GM21447 (cell line): ENCODE measurements around the gene KDM4B.

Experiments used
- ATAC-seq: cut with Tn5 transposase; IDR thresholded peaks from one replicate; pipeline ENCODE4 v1.9.1; 2021; ENCODE audit not compliant: unreplicated experiment

Gene KDM4B

DNA sequence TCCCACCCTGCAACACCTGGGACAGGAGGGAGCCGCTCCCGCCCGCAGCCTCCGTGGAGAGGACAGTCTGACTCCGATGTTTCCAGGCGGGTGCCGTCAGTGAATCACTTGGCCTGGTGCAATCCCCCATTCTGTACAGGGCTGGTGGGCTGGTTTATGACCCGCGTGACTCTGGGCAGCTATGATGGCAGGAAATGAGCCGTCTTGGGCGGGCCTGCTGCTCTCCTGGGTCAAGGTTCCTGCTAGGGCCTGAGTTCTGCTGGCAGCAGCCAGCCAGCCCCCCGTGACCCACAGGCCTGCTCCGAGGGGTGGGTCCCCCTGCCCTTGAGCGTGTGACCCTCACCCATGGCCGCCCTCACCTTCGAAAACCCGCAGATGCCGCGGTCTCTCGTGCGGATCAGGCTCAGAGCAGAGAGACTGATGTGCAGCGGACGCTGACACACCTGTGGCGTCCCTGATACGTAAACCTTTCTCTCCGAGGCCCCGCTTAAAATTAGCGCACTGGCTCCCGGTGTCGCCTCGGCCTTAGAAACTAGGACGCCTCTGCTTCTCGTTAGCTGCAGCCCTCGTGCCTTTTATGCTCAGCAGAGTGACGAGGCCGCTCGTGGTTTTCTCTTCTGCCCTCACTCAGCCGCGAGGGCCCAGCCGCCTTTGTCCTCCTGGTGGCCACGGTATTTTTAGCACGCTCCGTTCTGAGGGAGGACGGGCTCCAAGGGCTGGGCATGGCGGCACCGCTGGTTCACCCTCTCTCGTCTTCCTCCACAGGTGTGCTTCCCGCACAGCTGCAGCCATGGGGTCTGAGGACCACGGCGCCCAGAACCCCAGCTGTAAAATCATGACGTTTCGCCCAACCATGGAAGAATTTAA lies 63.4 kb downstream of the KDM4B start:
- no peak for ATAC-seq

DNA sequence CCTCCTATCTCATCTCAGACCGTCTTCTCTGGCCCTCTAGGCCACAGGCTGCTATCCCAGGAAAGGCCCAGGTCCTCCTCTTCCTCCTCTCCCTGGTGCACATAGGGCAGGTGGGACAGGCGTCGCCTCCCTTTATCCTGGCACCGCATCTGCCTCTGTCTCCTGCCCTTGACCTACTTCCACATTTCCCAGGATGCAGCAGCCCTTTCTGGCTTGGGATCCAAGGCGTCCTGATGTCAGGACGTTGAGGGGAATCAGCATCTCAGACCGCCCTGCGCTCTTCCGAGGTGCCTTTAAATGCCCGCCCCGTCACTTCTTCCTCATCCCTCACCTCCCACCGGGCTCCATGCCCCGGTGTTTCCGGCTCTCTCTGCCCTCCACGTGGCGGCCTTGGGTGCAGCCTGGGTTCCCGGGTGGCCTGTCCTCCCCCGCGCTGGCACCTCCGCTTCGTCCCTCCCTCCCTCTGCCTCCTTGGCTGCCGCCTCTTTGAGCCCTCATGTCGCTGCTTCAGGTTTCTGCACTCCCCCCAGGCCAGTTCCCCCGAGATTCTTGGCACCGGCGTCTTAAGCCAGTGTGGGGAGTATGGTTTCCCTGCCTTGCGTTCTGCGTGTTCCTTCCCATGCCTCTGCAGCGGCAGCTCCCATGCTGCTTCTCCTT lies 66.3 kb downstream of the KDM4B start:
- no peak for ATAC-seq

DNA sequence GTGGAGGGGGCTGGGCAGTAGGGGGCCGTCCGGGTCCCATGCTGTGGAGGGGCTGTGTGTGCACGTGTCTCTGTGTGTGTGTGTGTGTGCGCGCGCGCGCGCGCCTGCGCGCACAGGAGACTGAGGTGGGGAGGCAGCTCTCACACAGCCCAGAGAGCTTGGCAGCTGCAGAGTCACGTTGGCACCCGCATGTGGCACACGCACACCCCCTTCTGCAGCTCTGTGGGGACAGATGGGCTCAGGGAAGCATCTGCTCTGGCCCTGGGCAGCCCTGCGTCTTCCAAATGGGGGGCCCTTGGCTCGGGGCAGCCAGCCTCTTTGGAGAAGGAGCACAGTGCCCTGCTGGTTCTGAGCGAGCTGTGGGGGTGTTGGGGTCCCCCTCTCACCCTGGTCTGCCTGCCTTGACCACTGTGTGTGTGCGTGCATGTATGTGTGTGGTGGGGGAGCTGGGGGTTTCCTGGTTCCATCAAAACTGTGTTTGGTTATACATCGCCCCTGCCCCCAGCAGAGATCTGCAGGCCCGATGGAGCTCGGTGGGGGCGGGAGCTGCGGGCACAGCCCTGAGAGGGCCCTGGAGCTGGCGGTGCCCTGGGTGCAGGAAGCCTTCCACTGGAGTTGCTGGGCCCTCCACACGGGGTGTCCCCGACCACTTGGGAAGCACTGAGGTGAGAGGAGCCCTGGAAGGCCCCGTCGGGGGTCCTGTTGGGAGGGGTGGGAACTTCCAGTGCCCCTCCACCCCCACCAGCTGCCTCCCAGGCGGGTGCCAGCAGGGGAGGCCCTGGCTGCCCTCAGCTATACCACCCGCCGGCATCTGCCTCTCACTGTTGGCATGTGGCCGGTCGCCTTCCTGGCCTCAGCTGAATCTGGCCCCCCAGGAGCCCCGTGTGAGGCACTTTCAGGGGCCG lies 67.1 kb downstream of the KDM4B start:
- ATAC-seq, result no peak

DNA sequence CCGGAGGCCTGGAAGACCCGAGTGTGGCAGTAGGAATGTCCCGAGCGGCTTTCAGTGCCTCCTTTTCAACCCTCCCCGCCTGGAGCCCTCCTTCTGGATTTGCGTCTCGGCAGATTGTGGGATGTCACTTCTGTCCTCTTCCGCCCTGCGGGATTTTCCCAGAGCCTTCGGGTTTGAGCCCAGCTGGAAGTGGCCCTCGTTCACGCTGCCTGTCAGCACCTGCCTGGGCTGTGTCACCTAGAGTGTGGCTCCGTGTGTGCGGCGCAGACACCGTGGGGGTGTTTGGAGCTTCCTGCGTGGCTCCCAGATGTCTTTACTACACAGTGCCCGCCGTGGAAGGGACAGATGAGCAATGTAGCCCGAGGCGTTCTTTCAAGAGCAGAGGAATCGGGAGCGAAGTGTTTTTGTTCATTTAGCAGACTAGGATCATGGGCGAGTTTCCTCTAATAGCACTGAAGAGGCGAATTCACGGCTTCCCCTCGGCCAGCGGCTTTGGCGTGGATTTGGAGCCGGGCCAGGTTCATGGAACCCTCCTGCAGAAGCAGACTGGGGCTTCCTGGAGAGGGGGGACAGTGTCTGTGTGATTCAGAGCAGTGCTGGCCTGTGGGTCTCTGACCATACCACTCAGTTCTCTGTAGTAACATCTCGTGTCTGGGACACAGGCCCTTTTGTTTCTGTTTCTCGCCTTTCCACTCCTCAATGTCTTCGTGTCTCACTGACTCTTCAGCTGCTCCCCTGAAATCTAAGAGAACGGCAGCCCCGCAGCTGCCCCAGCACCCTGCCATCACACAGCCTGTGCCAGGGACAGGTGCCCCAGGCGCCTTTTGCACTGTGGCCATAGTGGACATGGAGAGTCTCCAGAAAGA lies 68.0 kb downstream of the KDM4B start:
- ATAC-seq, result no peak

DNA sequence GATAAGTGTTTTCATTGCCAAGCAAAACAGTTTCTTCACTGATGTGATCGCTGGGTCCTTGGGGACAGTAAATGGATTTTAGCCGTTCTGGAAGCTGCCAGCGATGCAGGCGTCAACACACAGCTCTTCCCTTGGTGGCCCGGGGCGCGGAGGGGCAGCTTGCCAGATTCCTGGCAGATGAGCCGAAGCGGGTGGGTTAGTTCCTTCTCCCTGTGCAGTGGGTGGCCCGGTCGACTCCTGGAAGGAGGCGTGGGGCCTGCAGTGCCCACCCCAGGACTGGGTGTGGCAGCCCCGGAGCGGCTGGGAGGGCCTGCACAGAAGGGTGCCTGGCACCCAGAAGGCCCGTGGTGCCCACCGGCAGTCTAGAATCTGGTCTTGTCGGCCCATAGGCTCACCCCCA lies 69.0 kb downstream of the KDM4B start:
- ATAC-seq, result no peak

DNA sequence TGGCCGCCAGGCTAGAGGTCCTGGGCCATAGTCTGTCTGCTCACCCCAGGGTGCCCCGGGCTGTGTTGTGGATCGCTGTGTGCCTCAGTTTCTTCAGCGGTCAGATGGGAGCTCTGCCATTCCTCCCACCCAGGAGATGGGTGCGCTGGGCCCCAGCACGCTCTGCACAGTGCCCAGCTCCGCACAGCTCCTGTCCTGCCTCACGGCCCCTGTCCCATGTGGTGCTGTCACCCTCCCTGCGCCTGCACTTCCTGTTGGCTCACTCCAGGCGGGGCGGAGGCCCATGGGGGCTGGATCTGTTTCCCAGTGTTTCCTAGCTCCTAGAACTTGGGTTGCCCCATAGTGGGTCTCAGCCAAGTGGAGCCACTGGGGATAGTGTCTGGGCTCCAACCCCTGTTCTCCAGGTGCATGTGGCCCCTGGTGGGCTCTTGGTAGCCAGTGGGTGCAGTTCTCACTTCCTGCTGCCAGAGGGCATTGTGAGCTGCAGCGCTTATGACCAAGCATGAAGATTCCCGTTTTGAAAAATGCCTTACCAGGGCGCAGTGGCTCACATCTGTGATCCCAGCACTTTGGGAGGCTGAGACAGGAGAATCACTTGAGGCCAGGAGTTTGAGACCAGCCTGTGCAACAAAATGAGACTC lies 69.8 kb downstream of the KDM4B start:
- ATAC-seq, result no peak

DNA sequence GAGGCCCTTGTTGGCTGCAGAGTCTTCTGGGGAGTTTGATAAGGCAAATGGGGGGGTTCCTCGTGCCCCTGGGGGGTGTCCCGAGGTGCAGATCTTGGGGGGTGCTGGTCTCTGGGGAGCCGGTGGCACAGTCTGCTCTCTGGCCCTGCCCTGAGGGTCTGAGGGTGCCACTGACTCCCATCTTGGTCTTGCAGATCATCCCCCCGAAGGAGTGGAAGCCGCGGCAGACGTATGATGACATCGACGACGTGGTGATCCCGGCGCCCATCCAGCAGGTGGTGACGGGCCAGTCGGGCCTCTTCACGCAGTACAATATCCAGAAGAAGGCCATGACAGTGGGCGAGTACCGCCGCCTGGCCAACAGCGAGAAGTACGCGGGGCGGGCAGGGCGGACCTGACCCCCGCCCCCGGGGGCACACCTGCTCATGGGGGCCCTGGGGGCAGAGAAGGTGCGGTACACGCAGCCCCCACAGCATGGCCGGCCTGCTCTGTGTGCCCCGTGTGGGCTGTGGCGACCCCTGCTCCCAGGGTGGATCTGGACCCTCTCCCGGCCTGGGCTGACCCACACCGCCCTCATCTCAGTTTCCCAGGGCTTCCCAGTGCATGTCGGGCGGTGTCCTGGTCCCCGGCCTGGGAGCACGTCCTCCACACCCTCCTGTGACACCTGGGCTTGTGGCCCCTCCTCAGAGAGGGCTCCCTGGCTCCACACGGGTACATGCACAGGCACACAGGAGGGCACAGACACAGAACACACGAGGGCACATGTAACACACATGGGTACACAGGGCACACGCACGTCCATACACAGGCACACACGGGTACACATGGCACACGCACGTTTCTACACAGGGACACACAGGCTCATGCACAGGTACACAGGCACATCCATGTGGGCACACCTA lies 71.0 kb downstream of the KDM4B start:
- ATAC-seq, result no peak

DNA sequence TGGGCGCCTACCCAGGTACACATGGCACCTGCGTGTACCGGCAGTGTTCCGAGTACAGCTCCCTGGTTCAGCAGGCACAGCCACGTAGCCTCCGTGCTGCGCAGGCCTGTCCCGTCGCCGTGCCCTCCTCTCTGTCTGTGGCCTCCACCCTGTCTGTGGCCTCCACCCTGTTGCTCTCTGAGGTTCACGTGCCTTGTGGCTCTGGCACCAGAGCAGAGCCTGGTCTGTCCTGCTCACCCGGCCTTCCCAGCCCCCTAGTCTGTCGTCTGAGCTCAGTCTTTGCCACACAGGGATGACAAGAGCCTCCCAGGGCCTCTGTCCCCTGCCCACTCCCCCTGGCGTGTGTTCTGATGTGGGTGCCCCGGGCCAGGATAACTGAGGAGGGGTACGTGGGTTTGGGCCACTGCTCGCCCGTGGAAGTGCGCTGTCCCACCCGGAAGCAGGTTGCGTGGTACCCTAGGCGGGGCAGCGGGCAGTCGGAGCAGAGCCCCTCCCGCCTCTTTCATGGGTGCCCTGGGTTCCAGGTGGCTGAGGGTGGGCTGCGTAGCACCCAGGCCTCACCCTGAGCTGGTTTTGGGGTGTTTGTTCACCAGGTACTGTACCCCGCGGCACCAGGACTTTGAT lies 71.7 kb downstream of the KDM4B start:
- no peak for ATAC-seq

DNA sequence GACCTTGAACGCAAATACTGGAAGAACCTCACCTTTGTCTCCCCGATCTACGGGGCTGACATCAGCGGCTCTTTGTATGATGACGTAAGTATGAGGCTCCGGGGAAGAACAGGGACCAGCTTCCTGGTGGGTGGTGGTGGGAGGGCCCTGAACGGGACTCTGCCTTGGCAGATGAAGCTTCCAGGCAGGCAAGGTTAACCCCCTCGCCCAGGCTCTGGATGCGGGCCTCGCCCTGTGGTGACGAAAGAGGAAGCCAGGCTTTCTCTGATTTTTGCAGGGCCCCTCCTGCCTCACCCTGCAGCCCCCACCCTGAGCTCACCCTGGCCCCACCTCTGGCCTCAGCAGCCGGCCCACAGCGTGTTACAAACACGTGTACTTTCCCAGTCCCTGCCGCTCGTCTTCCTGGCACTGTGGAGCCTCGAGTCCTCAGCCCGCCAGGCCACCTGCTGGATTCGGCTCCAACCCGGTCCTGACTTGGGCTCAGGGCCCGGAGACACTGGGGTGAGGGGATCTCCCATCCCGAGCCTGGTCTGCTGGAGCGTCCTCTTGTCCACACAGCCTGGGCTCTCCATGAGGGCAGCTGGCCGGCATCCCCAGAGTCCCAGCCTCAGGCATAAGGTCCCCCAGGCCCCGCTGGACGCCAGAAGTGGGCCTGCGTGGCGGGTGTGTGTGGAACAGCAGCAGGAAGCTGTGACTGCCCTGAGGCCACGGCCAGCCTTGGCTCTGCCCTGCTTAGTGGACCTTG lies 72.4 kb downstream of the KDM4B start:
- no peak for ATAC-seq

DNA sequence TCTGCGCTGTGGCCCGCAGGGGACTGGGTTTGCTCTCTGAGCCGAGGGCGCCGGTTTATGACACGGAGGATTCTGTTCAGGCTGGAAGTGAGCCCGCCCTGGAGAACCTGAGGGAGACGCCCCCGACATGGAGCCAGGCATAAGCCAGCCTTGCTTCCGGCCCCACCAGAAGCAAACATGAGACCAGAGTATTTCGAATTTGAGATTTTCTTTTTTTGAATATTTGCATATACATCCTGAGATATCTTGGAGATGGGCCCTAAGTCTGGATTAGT lies 72.9 kb downstream of the KDM4B start:
- no peak for ATAC-seq

DNA sequence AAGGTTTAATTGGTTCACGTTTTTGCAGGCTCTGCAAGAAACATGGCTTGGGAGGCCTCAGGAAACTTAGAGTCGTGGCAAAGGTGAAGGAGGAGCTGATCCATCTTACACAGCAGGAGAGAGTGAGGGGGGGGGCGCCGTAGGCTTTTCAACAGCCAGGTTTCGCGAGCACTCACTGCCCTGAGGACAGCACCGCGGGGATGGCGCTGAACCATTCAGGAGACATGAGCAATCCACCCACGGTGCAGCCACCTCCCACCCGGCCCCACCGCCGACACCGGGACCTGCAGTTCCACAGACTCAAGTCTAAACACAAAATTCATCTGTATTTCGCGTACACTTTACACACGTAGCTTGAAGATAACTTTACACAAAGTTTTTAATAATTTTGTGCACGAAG lies 73.6 kb downstream of the KDM4B start:
- no peak for ATAC-seq

DNA sequence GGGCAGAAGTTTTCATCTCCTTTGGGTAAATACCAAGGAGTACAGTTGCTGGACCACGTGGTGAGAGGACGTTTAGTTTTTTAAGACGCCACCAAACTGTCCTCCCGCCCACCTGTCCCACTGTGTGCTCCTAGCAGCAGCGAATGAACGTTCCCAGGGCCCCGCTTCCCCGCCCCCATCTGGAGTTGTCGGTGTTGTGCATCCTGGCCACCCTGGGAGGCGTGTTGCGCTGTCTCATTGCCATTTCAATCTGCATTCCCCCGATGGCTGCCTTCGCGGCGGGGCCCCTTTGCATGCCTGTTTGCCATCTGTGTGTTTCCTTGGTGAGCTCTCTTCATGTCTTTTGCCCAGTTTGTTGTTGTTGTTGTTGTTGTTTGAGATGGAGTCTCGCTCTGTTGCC lies 76.1 kb downstream of the KDM4B start:
- ATAC-seq, result no peak

DNA sequence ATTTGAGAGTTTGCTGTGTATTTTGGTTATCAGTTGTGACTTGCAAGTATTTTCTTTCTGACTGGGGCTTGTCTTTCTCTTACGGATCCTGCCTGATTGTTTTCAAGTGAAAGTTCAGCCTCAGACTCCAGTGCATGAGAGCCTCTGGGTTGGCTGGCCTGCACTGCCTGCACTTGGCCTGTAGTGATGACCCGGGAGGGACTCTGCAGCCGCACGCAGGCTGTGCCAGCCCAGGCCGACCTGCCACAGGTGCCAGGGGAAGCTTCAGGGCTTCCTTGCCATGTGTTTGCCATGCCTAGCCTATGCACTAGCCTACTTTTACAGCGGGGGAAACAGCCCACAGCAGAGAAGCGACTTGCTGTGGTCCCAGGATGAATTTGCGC lies 77.0 kb downstream of the KDM4B start:
- no peak for ATAC-seq

DNA sequence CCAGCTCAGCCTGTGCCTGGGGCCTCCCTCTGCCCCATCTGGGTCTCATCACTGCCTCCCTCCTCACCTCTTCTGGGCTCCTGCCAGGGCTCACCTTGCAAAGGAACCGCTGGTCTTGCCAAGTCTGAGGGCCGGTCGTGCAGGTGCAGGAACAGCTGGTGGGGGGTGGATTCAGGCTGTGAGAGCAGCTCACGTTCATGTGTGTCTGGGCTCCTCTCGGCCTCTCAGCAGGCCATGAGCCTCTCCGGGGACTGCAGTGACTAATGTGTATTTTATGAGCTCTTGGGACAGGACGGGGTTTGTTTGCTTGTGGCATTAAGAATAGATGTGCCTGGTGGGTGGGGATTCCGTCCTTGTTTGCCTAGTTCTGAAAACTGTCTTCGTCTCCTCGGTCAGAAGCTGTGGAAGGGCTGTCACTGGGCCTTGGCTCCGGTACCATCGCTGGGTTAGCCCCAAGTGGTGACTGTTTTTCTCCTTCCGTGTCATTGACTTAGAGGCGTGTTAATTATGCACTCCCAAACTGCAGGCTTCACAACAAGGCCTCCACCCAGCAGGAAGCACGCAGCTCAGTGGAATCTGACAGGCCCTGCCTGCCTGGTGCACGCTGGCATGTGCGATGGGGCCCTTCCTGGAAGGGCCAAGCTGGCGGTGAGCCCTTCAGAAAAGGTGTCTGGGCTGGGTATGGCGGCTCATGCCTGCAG lies 77.6 kb downstream of the KDM4B start:
- no peak for ATAC-seq

DNA sequence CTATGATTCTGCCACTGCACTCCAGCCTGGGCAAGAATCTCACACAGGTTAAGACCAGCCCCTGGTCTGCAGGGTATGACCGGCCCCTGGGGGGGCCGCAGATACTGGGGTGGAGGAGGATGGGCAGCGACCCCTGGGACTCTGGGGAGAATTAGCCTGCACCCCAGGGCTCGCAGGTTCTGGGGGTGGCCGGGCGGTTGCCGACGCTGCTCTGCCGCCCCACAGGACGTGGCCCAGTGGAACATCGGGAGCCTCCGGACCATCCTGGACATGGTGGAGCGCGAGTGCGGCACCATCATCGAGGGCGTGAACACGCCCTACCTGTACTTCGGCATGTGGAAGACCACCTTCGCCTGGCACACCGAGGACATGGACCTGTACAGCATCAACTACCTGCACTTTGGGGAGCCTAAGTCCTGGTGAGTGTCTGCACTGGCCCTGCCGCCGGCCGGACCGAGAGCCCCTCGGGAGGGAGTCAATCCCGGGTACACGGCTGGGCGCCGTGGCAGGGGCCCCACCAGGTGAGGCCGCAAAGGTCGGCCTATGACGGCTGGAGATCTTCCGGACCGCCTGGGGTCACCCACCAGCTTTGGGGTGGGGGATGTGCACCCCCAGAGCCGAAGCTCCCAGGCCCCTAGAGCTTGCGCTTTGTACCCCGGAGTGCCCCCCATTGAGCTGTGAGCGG lies 78.5 kb downstream of the KDM4B start:
- no peak for ATAC-seq

DNA sequence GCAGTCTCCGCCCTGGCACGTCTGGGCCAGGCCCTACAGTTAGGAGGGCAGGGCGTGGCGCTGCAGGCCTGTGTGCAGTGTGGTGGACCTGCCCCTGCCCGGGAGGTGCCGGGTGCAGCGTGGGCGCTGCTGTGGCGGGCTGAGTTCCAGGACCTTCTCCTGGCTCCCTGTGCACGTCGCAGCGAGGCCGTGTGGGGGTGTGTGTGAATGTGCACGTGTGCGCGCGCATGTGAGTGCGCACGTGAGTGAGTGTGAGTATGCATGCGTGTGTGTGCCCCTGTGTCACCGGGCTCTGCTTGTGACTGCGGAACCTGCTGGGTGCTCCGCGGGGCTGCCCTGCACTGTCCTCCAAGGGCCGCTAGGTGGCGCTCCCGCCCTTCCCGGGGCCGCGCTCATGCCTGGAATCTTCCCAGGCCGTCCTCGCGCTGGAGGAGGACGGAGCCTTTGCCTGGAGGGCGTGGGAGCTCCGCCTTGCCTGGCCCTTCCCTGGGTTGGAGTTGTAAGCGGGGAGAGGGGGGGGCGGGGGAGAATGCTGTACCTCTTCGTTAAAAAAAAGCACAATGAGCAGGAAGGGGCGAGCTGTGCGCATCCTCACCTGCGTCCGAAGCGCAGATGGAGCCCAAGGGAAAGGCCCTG lies 79.3 kb downstream of the KDM4B start:
- ATAC-seq, result no peak
